NAMALWA (cell line): ENCODE measurements around the gene USH2A.

ENCODE experiments used
- DNase-seq: peaks from one replicate; pipeline ENCODE4 v3.0.0-alpha.2; 2015; ENCODE audit warnings: low spot score

The USH2A gene

DNA sequence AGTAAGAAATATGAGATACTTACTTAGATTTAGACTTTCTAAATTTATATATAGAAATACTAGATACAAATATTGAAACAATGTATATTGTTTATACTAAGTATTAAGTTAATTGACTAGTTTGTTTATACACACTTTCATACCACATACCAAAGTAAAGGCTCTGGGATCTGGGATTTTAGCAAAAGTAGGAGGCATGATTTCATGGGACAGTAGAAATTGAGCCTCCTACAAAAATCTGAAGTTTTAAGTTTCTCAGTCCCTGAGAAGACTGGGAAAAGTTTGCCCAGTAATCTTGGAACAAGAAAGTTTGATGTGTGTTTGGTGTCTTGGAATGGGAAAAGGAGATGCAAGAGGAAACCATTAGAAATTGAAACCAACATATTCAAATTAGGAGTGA, 825.3 kb downstream of the USH2A start:
- DNase-seq = no peak

DNA sequence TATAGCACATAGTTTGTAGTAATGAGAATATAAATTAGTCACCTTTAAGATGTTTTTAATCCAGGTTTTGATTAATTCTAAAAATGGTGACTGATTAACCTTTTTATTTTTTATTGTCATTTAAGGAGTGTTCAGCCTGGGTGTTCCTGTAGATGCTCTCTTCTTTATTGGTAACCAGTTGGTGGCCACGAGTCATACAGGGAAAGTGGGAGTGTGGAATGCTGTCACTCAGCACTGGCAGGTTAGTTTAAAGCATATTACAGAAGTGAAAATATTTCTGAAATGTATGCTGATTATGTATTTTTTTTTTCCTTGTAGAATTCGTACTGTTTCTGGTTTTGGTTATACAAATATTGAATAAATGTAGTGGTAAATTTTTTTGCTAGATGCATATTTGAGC, 828.0 kb downstream of the USH2A start:
- DNase-seq = no peak

DNA sequence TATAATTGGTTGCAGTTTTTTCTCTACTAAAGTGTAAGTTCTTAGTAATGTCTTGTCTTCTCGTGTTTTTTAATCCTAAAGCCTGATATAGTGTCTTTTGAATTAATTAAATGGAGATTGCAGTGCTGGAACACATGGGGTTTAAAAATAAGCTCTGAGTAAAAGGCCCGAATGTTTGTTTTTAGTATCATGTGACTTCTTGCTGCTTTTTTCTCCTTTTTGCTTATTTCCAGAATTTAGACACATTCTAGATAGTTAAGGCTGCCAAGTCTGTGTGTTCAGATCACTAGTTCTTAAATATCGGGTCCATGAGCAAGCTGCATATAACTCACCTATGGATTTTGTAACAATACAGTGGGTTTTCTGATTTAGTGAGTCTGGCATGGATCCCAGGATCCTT, 828.6 kb downstream of the USH2A start:
- no peak for DNase-seq

DNA sequence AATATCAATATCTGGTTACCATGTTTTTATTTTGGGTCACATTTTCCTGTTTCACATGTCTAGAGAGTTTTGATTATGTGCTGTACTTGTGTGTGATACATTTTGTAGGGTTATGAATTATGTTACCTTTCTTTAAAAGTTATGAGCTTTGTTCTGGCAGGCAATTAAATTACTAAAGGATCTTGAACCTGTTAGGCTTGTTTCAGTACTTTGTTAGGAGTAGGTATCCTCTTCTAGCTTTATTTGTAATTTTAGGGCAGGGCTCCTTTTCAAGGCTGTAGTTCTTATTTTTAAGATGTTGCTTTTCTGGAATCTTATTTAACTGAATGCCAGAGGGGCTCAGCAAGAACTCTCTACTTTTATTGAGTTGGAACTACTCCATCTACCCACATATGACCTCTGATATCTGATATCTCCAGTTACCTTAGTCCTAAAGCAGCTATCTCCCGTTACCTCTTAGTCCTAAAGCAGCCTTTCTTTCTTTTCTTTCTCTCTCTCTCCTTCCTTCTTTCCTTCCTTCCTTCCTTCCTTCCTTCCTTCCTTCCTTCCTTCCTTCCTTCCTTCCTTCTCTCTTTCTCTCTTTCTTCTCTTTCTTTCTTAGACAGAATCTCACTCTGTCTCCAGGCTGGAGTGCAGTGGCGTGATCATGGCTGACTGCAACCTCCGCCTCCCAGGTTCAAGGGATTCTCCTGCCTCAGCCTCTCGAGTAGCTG, 832.3 kb downstream of the USH2A start:
- no peak for DNase-seq

GRCh38 chr1:215589650-215590435, 833.4 kb downstream of the USH2A start:
- DNase-seq = no peak

DNA sequence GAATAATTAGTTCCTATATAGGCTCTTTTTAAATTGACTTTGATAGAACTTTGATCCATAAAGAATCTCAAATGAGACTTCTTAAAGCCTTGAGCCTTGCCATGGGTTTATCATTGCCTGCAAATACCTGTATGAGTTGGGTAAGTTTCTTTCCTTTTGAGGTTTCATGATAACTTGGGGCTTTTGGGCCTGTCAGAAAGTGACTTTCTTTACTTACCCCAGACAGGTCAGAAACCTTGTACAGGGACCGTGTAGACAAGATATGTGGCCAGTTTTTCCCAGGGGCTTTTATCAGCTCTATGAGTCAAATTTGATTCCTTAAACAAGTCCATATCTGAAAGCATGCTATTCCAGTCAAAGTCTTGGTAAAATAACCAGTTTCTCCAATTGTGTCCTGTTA, 838.9 kb downstream of the USH2A start:
- no peak for DNase-seq

GRCh38 chr1:215583185-215583749, 840.0 kb downstream of the USH2A start:
- no peak for DNase-seq

GRCh38 chr1:215581896-215582295, 841.4 kb downstream of the USH2A start:
- DNase-seq = no peak
